Kidney epithelial cell (primary cell): ENCODE results near the gene MRGPRE. TPM values are rescaled to one million over a fixed set of nuclear protein-coding genes. Genes with fewer than 3 reads are reported as not detected.

Experiments used
- DNase-seq: peaks from one replicate; pipeline ENCODE4 v3.0.0-alpha.2; 2010; ENCODE audit warnings: low read depth
- H3K27me3 ChIP-seq: 2 replicates; pipeline ENCODE4 v1.6.0; 2011; ENCODE audit warnings: low read length; ENCODE audit not compliant: control insufficient read depth, insufficient read depth
- H3K36me3 ChIP-seq: 2 replicates; pipeline ENCODE4 v1.5.1; 2011; ENCODE audit warnings: low read length; ENCODE audit not compliant: control insufficient read depth, insufficient read depth
- H3K4me3 ChIP-seq: 2 replicates; pipeline ENCODE4 v1.5.1; 2011; ENCODE audit warnings: low read depth, mild to moderate bottlenecking, control low read depth, low read length
- total RNA-seq: library from RNA; depleted of rRNA; stranded (reverse); fragments of >200 nt; gene quantifications from 2 replicates; pipeline ENCODE4 v1.2.3, GENCODE V29; 2015
- TF ChIP-seq, protein P1 (sequence below): IDR thresholded peaks from 2 replicates; pipeline ENCODE4 v1.5.1; 2011; ENCODE audit warnings: mild to moderate bottlenecking, moderate library complexity, low read length, control low read depth, inconsistent platforms; ENCODE audit not compliant: insufficient read depth, poor library complexity, severe bottlenecking

The MRGPRE gene
- total RNA-seq, 1 donor from 2014 or later, result 0.63 TPM

DNA sequence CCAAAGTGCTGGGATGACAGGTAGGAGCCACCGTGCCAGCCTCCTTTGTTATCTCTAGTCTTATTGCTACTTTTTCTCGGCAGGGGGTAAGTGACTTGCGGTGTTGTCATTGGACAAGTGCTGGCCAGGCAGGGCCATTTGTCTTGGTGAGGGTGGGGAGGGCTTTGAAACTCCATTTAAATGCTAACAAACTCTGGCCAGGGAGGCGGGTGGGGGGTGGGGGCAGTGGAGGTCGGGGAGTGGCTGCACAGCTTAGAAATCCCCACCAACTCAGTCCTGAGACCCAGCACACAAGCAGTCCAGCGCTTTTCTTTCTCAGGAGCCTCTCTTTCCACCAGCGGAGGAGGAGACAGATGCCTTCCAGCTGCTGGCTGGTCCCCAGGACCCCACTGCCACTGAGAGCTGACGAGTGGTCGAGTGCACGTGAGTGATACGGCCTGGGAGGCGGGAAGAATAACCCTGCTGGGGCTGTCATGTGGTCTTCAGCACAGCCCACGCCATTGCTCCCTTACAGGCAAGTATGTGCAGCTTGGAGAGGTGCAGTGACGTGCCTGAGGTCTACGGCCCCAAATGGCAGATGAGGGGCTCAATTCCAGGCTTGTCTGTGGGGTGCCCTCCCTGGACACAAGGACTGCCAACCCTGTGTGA, 42.9 kb downstream of the MRGPRE start:
- no peak for DNase-seq
- H3K36me3 ChIP-seq, result no peaks in the 10 kb centered on the region
- TF ChIP-seq, protein P1, sequence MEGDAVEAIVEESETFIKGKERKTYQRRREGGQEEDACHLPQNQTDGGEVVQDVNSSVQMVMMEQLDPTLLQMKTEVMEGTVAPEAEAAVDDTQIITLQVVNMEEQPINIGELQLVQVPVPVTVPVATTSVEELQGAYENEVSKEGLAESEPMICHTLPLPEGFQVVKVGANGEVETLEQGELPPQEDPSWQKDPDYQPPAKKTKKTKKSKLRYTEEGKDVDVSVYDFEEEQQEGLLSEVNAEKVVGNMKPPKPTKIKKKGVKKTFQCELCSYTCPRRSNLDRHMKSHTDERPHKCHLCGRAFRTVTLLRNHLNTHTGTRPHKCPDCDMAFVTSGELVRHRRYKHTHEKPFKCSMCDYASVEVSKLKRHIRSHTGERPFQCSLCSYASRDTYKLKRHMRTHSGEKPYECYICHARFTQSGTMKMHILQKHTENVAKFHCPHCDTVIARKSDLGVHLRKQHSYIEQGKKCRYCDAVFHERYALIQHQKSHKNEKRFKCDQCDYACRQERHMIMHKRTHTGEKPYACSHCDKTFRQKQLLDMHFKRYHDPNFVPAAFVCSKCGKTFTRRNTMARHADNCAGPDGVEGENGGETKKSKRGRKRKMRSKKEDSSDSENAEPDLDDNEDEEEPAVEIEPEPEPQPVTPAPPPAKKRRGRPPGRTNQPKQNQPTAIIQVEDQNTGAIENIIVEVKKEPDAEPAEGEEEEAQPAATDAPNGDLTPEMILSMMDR, result no peak
- H3K4me3 ChIP-seq, result no peak overlapping the region
- peaks cover 9% of the 10 kb centered on the region for H3K27me3 ChIP-seq

DNA sequence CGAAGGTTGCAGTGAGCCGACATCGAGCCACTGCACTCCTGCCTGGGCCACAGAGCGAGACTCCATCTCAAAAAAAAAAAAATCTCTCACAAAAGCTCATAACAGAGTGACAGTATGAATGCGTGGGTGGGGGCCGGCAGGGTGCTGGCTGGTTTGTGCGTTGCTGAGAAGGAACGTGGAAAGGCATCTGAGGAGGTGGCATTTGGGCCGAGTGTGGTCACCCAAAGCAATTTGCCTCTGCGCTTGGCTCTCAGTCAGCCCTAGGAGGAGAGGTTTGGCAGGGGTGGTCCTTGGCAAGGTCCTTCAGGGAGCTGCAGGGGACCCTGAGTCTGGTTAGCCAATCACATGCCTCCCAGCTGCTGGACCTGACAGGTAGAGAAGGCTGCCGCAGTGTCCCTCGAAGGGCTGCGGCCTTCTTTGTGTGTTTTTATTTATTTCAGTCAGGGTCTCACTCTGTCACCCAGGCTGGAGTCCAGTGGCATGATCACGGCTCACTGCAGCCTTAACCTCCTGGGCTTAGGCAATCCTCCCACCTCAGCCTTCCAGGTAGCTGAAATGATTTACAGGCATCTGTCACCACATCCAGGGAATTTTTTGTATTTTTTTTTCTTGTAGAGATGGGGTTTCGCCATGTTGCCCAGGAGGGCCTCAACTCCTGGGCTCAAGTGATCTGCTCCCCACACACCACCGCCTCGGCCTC, 43.6 kb downstream of the MRGPRE start:
- TF ChIP-seq, protein P1, result no peak
- peaks cover 9% of the 10 kb centered on the region for H3K27me3 ChIP-seq
- H3K4me3 ChIP-seq, result no peak overlapping the region
- H3K36me3 ChIP-seq, result no peaks in the 10 kb centered on the region
- DNase-seq, result no peak

DNA sequence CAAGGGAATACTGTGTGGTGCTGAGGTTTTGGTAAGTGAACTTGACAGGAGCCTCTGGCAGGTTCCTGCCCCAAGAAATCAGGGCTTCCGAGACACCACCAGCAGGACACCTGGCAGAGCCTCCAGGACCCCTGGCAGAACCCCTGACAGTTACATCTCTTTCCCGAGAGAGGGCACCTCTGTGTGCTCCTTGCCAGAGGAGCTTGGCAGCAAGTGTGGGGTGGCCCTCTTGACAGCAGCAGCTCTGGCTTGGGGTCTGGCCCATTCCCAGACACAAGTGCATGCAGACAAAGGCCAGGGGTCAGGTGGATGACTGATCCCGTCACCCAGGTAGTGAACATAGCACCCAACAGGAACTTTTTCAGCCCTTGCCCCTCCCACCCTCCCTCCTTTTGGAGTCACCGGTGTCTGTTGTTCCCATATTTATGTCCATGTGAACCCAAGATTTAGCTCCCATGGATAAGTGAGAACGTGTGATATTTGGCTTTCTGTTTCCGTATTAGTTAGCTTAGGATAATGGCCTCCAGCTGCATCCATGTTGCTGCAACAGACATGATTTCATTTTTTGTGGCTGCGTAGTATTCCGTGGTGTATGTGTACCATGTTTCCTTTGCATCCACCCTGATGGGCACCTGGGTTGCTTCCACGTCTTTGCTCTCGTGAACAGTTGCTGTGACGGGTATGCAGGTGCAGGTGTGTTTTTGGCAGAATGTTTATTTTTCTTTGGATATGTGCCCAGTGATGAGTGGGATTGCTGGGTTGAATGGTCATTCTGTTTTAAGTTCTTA, 45.9 kb downstream of the MRGPRE start:
- TF ChIP-seq, protein P1, result no peak
- Histone ChIP-seq H3K27me3 (peaks cover 7% of the 10 kb centered on the region), H3K36me3 (no peaks in the 10 kb centered on the region), H3K4me3 (no peak overlapping the region)
- no peak for DNase-seq

DNA sequence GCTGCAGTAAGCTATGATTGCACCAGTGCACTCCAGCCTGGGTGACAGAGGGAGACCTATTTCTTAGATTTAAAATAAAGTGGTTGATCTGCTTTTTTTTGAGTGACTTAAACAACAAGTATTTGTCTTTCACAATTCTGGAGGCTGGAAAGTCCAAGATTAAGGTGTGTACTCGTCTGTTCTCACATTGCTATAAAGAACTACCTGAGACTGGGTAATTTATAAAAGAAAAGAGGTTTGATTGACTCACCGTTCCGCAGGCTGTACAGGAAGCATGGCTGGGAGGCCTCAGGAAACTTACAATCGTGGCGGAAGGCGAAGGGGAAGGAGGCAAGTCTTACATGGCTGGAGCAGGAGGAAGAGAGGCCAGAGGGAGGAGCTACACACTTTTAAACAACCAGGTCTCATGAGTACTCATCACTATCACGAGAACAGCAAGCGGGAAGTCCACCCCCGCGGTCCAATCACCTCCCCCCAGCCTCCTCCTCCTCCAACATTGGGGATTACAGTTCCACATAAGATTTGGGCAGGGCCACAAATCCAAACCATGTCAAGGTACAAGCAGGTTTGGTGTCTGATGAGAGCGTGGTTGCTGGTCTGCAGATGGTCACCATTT, 47.4 kb downstream of the MRGPRE start:
- H3K36me3 ChIP-seq, result no peaks in the 10 kb centered on the region
- H3K4me3 ChIP-seq, result no peak overlapping the region
- H3K27me3 ChIP-seq, result peaks cover 7% of the 10 kb centered on the region
- no peak for DNase-seq
- TF ChIP-seq, protein P1, result no peak

DNA sequence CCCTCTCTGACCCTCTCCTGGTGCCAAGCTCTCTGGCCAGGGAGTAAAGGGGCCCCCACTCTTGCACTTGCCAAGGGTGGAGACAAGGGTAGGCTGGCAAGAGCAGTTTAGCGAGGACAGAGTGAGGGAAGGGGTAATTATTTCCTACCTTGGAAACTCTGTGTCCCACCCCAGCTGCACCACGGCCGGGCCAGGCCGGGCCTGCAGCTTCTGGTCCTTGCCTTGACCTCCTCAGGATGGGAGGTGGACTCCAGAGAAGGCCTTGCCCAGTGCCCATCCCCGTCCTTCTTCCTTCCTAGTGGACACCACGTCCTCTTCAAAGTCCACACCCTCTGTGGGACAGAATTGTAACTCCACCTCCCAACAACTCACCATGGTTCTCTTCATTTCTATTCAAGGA, 48.7 kb downstream of the MRGPRE start:
- Histone ChIP-seq H3K36me3 (no peaks in the 10 kb centered on the region), H3K4me3 (no peak overlapping the region), H3K27me3 (peaks cover 2% of the 10 kb centered on the region)
- TF ChIP-seq, protein P1, result no peak
- DNase-seq, result no peak
